IPS-20b (cell line): ENCODE results near the gene ARMS2.

Source experiments
- H3K27ac ChIP-seq: one replicate; pipeline ENCODE4 v1.5.1; 2013; ENCODE audit warnings: low read length
- H3K27me3 ChIP-seq: 2 replicates; pipeline ENCODE4 v1.6.1; 2013; ENCODE audit warnings: mild to moderate bottlenecking, low read length, inconsistent platforms; ENCODE audit not compliant: insufficient read depth
- H3K36me3 ChIP-seq: 2 replicates; pipeline ENCODE4 v1.6.1; 2013; ENCODE audit warnings: low read depth, mild to moderate bottlenecking, inconsistent platforms, low read length, moderate library complexity; ENCODE audit not compliant: insufficient read depth
- H3K4me1 ChIP-seq: 2 replicates; pipeline ENCODE4 v1.6.1; 2013; ENCODE audit warnings: mild to moderate bottlenecking, control low read depth, inconsistent platforms, low read length, moderate library complexity; ENCODE audit not compliant: insufficient read depth
- H3K4me3 ChIP-seq: 2 replicates; pipeline ENCODE4 v1.5.1; 2013; ENCODE audit warnings: mild to moderate bottlenecking, low read length, inconsistent platforms
- H3K9ac ChIP-seq: 2 replicates; pipeline ENCODE4 v1.6.1; 2013; ENCODE audit warnings: low read depth, mild to moderate bottlenecking, inconsistent platforms, low read length, moderate library complexity
- H3K9me3 ChIP-seq: 2 replicates; pipeline ENCODE4 v1.6.1; 2013; ENCODE audit warnings: mild to moderate bottlenecking, low read depth, low read length, inconsistent platforms; ENCODE audit not compliant: insufficient read depth

ARMS2 gene

DNA sequence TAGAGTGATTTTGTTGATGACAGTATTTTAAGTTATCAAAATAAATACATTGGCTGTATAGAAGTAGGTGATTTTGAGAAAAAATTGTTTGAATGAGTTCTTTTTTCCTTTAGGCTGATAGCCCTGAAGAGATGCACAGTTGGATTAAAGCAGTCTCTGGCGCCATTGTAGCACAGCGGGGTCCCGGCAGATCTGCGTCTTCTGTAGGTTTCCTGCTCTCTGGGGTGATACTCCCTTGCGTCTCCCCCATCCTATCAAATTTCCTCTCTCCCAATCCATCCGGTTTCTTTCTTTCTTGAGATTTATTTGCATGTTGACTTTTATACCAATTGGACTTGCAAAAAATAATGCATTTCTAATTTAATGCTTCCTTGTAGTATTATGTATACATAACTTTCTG is 27.6 kb upstream of the ARMS2 start:
- Histone ChIP-seq H3K9me3 (no peaks in the 10 kb centered on the region), H3K36me3 (peaks cover 45% of the 10 kb centered on the region), H3K4me3 (no peak overlapping the region), H3K27me3 (no peaks in the 10 kb centered on the region), H3K4me1 (no peaks in the 10 kb centered on the region), H3K27ac (no peak overlapping the region), H3K9ac (no peak overlapping the region)

- Histone ChIP-seq H3K9ac (no peak overlapping the region), H3K4me3 (no peak overlapping the region), H3K36me3 (peaks cover 44% of the 10 kb centered on the region), H3K27me3 (no peaks in the 10 kb centered on the region), H3K4me1 (no peaks in the 10 kb centered on the region), H3K27ac (no peak overlapping the region), H3K9me3 (no peaks in the 10 kb centered on the region)
These were observed 27.2 kb upstream of the ARMS2 start for GRCh38 chr10:122427280-122427679.

GRCh38 chr10:122435212-122435827 is 19.1 kb upstream of the ARMS2 start:
- Histone ChIP-seq H3K36me3 (peaks cover 6% of the 10 kb centered on the region), H3K9me3 (no peaks in the 10 kb centered on the region), H3K4me1 (no peaks in the 10 kb centered on the region), H3K4me3 (no peak overlapping the region), H3K27ac (no peak overlapping the region), H3K9ac (no peak overlapping the region), H3K27me3 (no peaks in the 10 kb centered on the region)

DNA sequence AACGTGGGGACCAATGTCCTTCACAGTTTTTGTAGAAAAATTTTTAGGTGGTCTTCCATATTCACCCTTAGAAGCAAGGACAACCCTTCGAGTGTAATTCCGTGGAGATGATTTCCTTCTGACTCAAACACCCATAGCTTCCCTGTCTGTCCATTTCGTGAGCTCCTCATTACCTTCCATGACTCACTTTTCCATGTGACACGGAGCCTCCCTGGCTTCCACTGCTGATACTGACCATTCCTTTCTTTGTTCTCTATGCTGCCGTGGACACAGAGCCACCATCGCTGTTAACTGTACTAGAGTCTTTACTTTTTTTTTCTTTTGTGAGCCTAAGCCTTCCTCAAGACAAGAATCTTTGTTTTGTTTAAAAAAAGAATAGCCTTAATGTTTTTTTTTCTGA is 12.5 kb upstream of the ARMS2 start:
- Histone ChIP-seq H3K4me1 (no peaks in the 10 kb centered on the region), H3K27ac (no peak overlapping the region), H3K9ac (no peak overlapping the region), H3K27me3 (no peaks in the 10 kb centered on the region), H3K4me3 (no peak overlapping the region), H3K9me3 (peaks cover 5% of the 10 kb centered on the region; the same call in 1 of the 2 replicates), H3K36me3 (no peaks in the 10 kb centered on the region)

DNA sequence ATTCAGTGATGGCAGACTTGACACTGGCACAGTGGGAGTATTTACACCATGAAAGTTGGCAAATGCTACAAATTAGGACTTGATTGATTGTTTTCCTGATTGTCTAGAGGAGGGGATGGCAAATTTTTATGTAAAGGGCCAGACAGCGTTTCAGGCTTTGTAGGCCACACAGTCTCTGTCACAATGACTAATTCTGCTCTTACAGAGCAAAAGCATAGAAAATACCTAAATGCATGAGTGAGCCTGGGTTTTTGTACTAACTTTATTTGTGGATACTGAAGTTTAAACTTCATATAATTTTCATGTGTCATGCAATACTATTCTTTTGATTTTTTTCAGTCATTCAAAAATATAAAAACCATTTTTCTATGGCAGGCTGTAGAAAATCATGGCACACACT is 9.0 kb upstream of the ARMS2 start:
- Histone ChIP-seq H3K4me1 (peaks cover 4% of the 10 kb centered on the region; the same call in 1 of the 2 replicates), H3K4me3 (no peak overlapping the region), H3K9ac (no peak overlapping the region), H3K27me3 (no peaks in the 10 kb centered on the region), H3K27ac (no peak overlapping the region), H3K9me3 (peaks cover 8% of the 10 kb centered on the region; the same call in 1 of the 2 replicates), H3K36me3 (no peaks in the 10 kb centered on the region)

GRCh38 chr10:122445904-122446303 is 8.5 kb upstream of the ARMS2 start:
- H3K36me3 ChIP-seq = no peaks in the 10 kb centered on the region
- no peak overlapping the region for H3K27ac ChIP-seq
- H3K4me3 ChIP-seq = no peak overlapping the region
- peaks cover 4% of the 10 kb centered on the region; the same call in 1 of the 2 replicates for H3K4me1 ChIP-seq
- no peak overlapping the region for H3K9ac ChIP-seq
- H3K9me3 ChIP-seq = peaks cover 8% of the 10 kb centered on the region; the same call in 1 of the 2 replicates
- no peaks in the 10 kb centered on the region for H3K27me3 ChIP-seq

GRCh38 chr10:122446668-122447423 is 7.6 kb upstream of the ARMS2 start:
- Histone ChIP-seq H3K9me3 (peaks cover 8% of the 10 kb centered on the region; the same call in 1 of the 2 replicates), H3K4me3 (no peak overlapping the region), H3K4me1 (peaks cover 4% of the 10 kb centered on the region; the same call in 1 of the 2 replicates), H3K27me3 (no peaks in the 10 kb centered on the region), H3K36me3 (no peaks in the 10 kb centered on the region), H3K9ac (no peak overlapping the region), H3K27ac (no peak overlapping the region)

DNA sequence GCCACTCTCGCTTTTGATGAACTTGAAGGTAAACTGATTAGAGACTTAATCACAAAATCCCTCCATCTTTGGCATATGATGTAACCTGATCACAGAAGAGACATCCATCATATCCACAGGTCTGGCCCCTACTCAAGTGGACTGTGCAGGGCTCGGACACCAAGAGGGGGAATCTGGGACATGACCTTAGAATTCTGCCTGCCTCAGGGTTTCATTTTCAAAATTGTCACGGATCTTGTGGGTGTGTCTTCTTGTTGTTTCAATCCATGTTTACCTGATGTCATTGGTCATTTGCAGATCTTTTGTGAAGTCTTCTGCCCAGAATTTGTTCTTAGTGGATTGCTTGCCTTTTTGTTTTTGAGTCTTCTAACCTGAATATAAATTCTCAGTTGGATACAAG is 5.9 kb upstream of the ARMS2 start:
- Histone ChIP-seq H3K9ac (no peak overlapping the region), H3K4me1 (peaks cover 4% of the 10 kb centered on the region; the same call in 1 of the 2 replicates), H3K27ac (no peak overlapping the region), H3K9me3 (peaks cover 8% of the 10 kb centered on the region; the same call in 1 of the 2 replicates), H3K4me3 (no peak overlapping the region), H3K27me3 (no peaks in the 10 kb centered on the region), H3K36me3 (no peaks in the 10 kb centered on the region)

- Histone ChIP-seq H3K4me3 (no peak overlapping the region), H3K4me1 (peaks cover 4% of the 10 kb centered on the region; the same call in 1 of the 2 replicates), H3K36me3 (no peaks in the 10 kb centered on the region), H3K27ac (no peak overlapping the region), H3K9me3 (peaks cover 8% of the 10 kb centered on the region; the same call in 1 of the 2 replicates), H3K9ac (no peak overlapping the region), H3K27me3 (no peaks in the 10 kb centered on the region)
These were observed 5.3 kb upstream of the ARMS2 start for GRCh38 chr10:122449153-122449552.

DNA sequence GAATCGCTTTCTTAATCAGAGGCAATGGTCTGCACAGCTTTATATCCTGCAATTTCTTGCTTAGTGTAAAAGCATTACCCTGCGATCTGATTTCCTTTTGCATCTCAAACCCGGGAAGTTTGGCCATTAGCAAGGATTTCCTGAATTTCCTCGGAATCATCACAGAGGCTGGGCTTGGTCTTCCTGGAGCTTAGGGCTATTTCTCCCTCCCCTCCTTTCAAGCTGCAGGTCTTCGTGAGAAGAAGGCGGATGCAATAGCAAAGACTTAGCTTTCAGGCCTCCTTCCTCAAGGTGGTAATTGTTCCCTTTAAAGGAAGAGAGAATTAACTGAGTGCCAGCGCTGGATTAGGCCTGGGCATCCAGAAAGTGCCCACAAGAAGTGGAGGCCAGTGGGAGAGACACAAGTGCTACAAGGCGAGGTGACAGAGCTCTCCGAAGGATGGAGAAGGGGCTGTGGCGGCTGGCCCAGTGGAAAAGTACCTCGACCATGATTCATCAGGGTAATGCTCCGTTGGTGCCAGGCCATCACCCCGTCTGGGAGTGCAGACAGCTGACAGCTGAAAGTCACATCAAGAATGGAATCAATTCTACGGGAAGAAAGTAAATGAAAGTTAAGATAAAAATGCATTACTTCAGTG is 4.0 kb upstream of the ARMS2 start:
- H3K9ac ChIP-seq = no peak overlapping the region
- peaks cover 4% of the 10 kb centered on the region; the same call in 1 of the 2 replicates for H3K4me1 ChIP-seq
- no peak overlapping the region for H3K27ac ChIP-seq
- no peak overlapping the region for H3K4me3 ChIP-seq
- H3K9me3 ChIP-seq = peaks cover 8% of the 10 kb centered on the region; the same call in 1 of the 2 replicates
- no peaks in the 10 kb centered on the region for H3K36me3 ChIP-seq
- H3K27me3 ChIP-seq = no peaks in the 10 kb centered on the region

GRCh38 chr10:122454071-122454470 is 382 bp upstream of the ARMS2 start:
- H3K4me3 ChIP-seq = no peak overlapping the region
- H3K9ac ChIP-seq = no peak overlapping the region
- no peaks in the 10 kb centered on the region for H3K9me3 ChIP-seq
- no peak overlapping the region for H3K27ac ChIP-seq
- H3K4me1 ChIP-seq = no peaks in the 10 kb centered on the region
- peaks cover 20% of the 10 kb centered on the region for H3K27me3 ChIP-seq
- no peaks in the 10 kb centered on the region for H3K36me3 ChIP-seq
